GM23338 (cell line): ENCODE measurements around the gene CDKN1C. TPM values are rescaled to one million over a fixed set of nuclear protein-coding genes. Genes with fewer than 3 reads are reported as not detected.

Experiments used
- ATAC-seq: fragments of 200-7000 bp; cut with Tn5 transposase; 3 replicates; pipeline ENCODE4 v1.9.1; 2020
- DNase-seq: peaks from one replicate; pipeline ENCODE4 v3.0.0-alpha.2; 2015; ENCODE audit warnings: low spot score
- H2AFZ ChIP-seq: fragments of 200-600 bp; sonication (generic); 2 replicates; pipeline ENCODE4 v1.8.0; 2016; ENCODE audit warnings: antibody characterized with exemption, mild to moderate bottlenecking, moderate library complexity
- H3F3A ChIP-seq: fragments of 200-600 bp; sonication (generic); replicated peaks from 2 replicates; pipeline ENCODE4 v1.8.0; 2017; ENCODE audit warnings: antibody characterized with exemption, mixed run types, low read depth
- H3K27ac ChIP-seq: fragments of 200-600 bp; sonication (generic); 2 replicates; pipeline ENCODE4 v1.6.1; 2016; ENCODE audit warnings: low read depth
- H3K27me3 ChIP-seq: fragments of 200-600 bp; sonication (generic); 2 replicates; pipeline ENCODE4 v1.8.0; 2016; ENCODE audit warnings: mild to moderate bottlenecking, mixed run types, moderate library complexity; ENCODE audit not compliant: insufficient read depth
- H3K36me3 ChIP-seq: fragments of 200-600 bp; sonication (generic); 2 replicates; pipeline ENCODE4 v1.8.0; 2016; ENCODE audit warnings: mild to moderate bottlenecking; ENCODE audit not compliant: insufficient read depth
- H3K4me1 ChIP-seq: fragments of 200-600 bp; sonication (generic); 2 replicates; pipeline ENCODE4 v1.8.0; 2016; ENCODE audit warnings: mild to moderate bottlenecking, moderate library complexity; ENCODE audit not compliant: insufficient read depth
- H3K4me2 ChIP-seq: fragments of 200-600 bp; sonication (generic); 2 replicates; pipeline ENCODE4 v1.7.1; 2017; ENCODE audit warnings: mixed run types
- H3K4me3 ChIP-seq: fragments of 200-600 bp; sonication (generic); 2 replicates; pipeline ENCODE4 v1.6.1; 2016; ENCODE audit warnings: mixed run types
- H3K79me2 ChIP-seq: fragments of 200-600 bp; sonication (generic); replicated peaks from 2 replicates; pipeline ENCODE4 v1.8.0; 2017; ENCODE audit warnings: mild to moderate bottlenecking; ENCODE audit not compliant: insufficient read depth
- H3K9me2 ChIP-seq: fragments of 200-600 bp; sonication (generic); 2 replicates; pipeline ENCODE4 v1.8.0; 2017; ENCODE audit not compliant: insufficient read depth
- H4K20me1 ChIP-seq: fragments of 200-600 bp; sonication (generic); replicated peaks from 2 replicates; pipeline ENCODE4 v1.8.0; 2017; ENCODE audit warnings: mild to moderate bottlenecking; ENCODE audit not compliant: insufficient read depth
- H3K27ac Mint-ChIP-seq: 2 replicates; pipeline ENCODE4 v1.8.0; 2020; ENCODE audit warnings: inconsistent platforms, mild to moderate bottlenecking, moderate library complexity, mixed read lengths
- H3K27me3 Mint-ChIP-seq: 3 replicates; pipeline ENCODE4 v1.8.0; 2022; ENCODE audit warnings: low read depth, mild to moderate bottlenecking, moderate library complexity, mixed read lengths, inconsistent platforms; ENCODE audit not compliant: insufficient read depth, poor library complexity
- H3K36me3 Mint-ChIP-seq: 3 replicates; pipeline ENCODE4 v1.8.0; 2021; ENCODE audit warnings: low read depth, mild to moderate bottlenecking, inconsistent platforms, moderate library complexity, mixed read lengths
- H3K4me1 Mint-ChIP-seq: 3 replicates; pipeline ENCODE4 v1.8.0; 2020; ENCODE audit warnings: mild to moderate bottlenecking, inconsistent platforms, mixed read lengths
- H3K4me3 Mint-ChIP-seq: 3 replicates; pipeline ENCODE4 v1.8.0; 2021; ENCODE audit warnings: moderate library complexity, mild to moderate bottlenecking, inconsistent platforms, mixed read lengths
- H3K9me3 Mint-ChIP-seq: 3 replicates; pipeline ENCODE4 v1.8.0; 2020; ENCODE audit warnings: moderate library complexity, mild to moderate bottlenecking, inconsistent platforms, mixed read lengths
- CREB1 ChIP-seq: fragments of 250-450 bp; sonication (Bioruptor Pico); IDR thresholded peaks from 2 replicates; pipeline ENCODE4 v1.5.0; 2020; ENCODE audit warnings: low read depth, mild to moderate bottlenecking, moderate library complexity
- EZH2 ChIP-seq: fragments of 200-600 bp; sonication (generic); IDR thresholded peaks from one replicate; pipeline ENCODE4 v1.8.0; 2017; ENCODE audit warnings: antibody characterized with exemption, mild to moderate bottlenecking, low read depth; ENCODE audit not compliant: unreplicated experiment
- EZH2phosphoT487 ChIP-seq: fragments of 200-600 bp; sonication (generic); IDR thresholded peaks from one replicate; pipeline ENCODE4 v1.8.1; 2018; ENCODE audit warnings: antibody characterized with exemption; ENCODE audit not compliant: unreplicated experiment
- JUNB ChIP-seq: IDR thresholded peaks from one replicate; pipeline ENCODE4 v1.6.1; 2016; ENCODE audit warnings: antibody characterized with exemption; ENCODE audit not compliant: unreplicated experiment
- NANOG ChIP-seq: IDR thresholded peaks from 2 replicates; pipeline ENCODE4 v1.6.1; 2016; ENCODE audit warnings: antibody characterized with exemption, borderline replicate concordance
- POLR2AphosphoS5 ChIP-seq: IDR thresholded peaks from 2 replicates; pipeline ENCODE4 v1.6.1; 2016; ENCODE audit warnings: antibody characterized with exemption, low read depth
- STAT1 ChIP-seq: IDR thresholded peaks from one replicate; pipeline ENCODE4 v1.6.1; 2016; ENCODE audit warnings: antibody characterized with exemption; ENCODE audit not compliant: unreplicated experiment
- ZNF114 ChIP-seq: fragments of 250-450 bp; sonication (Bioruptor Pico); IDR thresholded peaks from 2 replicates; pipeline ENCODE4 v1.5.0; 2020; ENCODE audit warnings: mild to moderate bottlenecking, moderate library complexity
- ZNF331 ChIP-seq: fragments of 250-450 bp; sonication (Bioruptor Pico); IDR thresholded peaks from 2 replicates; pipeline ENCODE4 v1.5.0; 2020; ENCODE audit warnings: low read depth, mild to moderate bottlenecking, moderate library complexity
- polyA plus RNA-seq: library from polyadenylated mRNA; unstranded; fragments of >200 nt; fragmentation: Nextera tagmentation; extraction: Ambion mirVana; gene quantifications from 2 replicates; pipeline ENCODE4 v1.2.1, GENCODE V29; 2016
- total RNA-seq: library from RNA; depleted of rRNA; stranded (reverse); fragments of >200 nt; shearing (Covaris generic); gene quantifications from 2 replicates; pipeline ENCODE4 v1.2.3, GENCODE V29; 2014
- TF ChIP-seq, protein P1 (sequence below): IDR thresholded peaks from one replicate; pipeline ENCODE4 v1.6.1; 2018; ENCODE audit warnings: antibody characterized with exemption; ENCODE audit not compliant: unreplicated experiment
- TF ChIP-seq, protein P2 (sequence below): IDR thresholded peaks from 2 replicates; pipeline ENCODE4 v1.6.1; 2016; ENCODE audit warnings: antibody characterized with exemption
- TF ChIP-seq, protein P3 (sequence below): fragments of 250-450 bp; sonication (Bioruptor Pico); IDR thresholded peaks from 2 replicates; pipeline ENCODE4 v1.5.0; 2020; ENCODE audit warnings: mild to moderate bottlenecking, moderate library complexity
- TF ChIP-seq, protein P4 (sequence below), 2 experiments: fragments of 200-600 bp in 1 of 2; sonication (generic) in 1 of 2; conservative IDR thresholded peaks; 2 replicates each; pipeline versions ENCODE4 v1.5.1 to v1.6.1; 2016 to 2017; ENCODE audit warnings: antibody characterized with exemption in 2 of 2, low read depth in 2 of 2, mild to moderate bottlenecking in 2 of 2, moderate library complexity in 1 of 2

Gene CDKN1C
- total and polyA plus RNA-seq, 2 experiments from 2014 or later, result 19.3 to 23.5 TPM

DNA sequence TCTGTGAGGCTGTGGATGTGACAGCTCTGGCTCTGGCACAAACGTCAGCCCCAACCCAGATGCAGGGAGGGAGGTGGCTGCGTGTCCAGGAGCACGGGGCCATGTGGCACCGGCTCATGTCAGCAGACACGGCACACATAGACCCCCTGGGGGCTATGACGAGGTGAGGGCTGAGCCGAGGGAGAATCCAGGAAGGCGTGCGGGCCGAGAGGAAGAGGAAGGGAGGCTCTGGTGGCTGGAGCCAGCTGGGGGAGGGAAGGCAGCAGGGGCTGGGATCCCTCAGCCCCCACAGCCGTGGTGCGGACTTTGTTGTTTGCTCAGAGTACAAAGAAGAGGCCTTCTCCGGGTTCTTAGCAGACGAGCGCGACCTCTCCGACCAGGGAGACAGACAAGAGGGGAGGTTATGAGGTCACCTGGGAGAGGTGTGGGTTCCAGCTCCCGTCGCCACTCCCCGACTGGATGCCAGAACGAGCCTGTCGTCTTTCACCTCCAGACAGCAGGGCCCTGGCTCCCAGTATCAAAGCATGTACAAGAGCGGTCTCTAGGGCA is 46.1 kb downstream of the CDKN1C start:
- Histone ChIP-seq H3K9me2 (no peaks in the 10 kb centered on the region), H3F3A (no peaks in the 10 kb centered on the region), H3K4me1 (peaks cover 4% of the 10 kb centered on the region; the same call in 1 of the 2 replicates), H3K79me2 (no peaks in the 10 kb centered on the region), H3K27ac (no peak overlapping the region), H3K4me3 (no peak overlapping the region), H3K4me2 (no peak overlapping the region), H2AFZ (no peak overlapping the region), H3K36me3 (no peaks in the 10 kb centered on the region), H3K27me3 (peaks cover 5% of the 10 kb centered on the region), H4K20me1 (no peaks in the 10 kb centered on the region)
- no peak for DNase-seq
- H3K36me3 Mint-ChIP-seq, result no peaks in the 10 kb centered on the region
- H3K9me3 Mint-ChIP-seq, result no peaks in the 10 kb centered on the region; the same call in 2 of the 3 replicates
- TF ChIP-seq POLR2AphosphoS5 (no peak), JUNB (no peak), NANOG (no peak), EZH2phosphoT487 (no peak), EZH2 (no peak), ZNF114 (CRISPR knock-in tag) (no peak), STAT1 (no peak), ZNF331 (no peak), CREB1 (no peak)
- TF ChIP-seq, protein P1, sequence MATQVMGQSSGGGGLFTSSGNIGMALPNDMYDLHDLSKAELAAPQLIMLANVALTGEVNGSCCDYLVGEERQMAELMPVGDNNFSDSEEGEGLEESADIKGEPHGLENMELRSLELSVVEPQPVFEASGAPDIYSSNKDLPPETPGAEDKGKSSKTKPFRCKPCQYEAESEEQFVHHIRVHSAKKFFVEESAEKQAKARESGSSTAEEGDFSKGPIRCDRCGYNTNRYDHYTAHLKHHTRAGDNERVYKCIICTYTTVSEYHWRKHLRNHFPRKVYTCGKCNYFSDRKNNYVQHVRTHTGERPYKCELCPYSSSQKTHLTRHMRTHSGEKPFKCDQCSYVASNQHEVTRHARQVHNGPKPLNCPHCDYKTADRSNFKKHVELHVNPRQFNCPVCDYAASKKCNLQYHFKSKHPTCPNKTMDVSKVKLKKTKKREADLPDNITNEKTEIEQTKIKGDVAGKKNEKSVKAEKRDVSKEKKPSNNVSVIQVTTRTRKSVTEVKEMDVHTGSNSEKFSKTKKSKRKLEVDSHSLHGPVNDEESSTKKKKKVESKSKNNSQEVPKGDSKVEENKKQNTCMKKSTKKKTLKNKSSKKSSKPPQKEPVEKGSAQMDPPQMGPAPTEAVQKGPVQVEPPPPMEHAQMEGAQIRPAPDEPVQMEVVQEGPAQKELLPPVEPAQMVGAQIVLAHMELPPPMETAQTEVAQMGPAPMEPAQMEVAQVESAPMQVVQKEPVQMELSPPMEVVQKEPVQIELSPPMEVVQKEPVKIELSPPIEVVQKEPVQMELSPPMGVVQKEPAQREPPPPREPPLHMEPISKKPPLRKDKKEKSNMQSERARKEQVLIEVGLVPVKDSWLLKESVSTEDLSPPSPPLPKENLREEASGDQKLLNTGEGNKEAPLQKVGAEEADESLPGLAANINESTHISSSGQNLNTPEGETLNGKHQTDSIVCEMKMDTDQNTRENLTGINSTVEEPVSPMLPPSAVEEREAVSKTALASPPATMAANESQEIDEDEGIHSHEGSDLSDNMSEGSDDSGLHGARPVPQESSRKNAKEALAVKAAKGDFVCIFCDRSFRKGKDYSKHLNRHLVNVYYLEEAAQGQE, result no peak
- TF ChIP-seq, protein P2, sequence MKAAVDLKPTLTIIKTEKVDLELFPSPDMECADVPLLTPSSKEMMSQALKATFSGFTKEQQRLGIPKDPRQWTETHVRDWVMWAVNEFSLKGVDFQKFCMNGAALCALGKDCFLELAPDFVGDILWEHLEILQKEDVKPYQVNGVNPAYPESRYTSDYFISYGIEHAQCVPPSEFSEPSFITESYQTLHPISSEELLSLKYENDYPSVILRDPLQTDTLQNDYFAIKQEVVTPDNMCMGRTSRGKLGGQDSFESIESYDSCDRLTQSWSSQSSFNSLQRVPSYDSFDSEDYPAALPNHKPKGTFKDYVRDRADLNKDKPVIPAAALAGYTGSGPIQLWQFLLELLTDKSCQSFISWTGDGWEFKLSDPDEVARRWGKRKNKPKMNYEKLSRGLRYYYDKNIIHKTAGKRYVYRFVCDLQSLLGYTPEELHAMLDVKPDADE, result no peak
- TF ChIP-seq, protein P3, sequence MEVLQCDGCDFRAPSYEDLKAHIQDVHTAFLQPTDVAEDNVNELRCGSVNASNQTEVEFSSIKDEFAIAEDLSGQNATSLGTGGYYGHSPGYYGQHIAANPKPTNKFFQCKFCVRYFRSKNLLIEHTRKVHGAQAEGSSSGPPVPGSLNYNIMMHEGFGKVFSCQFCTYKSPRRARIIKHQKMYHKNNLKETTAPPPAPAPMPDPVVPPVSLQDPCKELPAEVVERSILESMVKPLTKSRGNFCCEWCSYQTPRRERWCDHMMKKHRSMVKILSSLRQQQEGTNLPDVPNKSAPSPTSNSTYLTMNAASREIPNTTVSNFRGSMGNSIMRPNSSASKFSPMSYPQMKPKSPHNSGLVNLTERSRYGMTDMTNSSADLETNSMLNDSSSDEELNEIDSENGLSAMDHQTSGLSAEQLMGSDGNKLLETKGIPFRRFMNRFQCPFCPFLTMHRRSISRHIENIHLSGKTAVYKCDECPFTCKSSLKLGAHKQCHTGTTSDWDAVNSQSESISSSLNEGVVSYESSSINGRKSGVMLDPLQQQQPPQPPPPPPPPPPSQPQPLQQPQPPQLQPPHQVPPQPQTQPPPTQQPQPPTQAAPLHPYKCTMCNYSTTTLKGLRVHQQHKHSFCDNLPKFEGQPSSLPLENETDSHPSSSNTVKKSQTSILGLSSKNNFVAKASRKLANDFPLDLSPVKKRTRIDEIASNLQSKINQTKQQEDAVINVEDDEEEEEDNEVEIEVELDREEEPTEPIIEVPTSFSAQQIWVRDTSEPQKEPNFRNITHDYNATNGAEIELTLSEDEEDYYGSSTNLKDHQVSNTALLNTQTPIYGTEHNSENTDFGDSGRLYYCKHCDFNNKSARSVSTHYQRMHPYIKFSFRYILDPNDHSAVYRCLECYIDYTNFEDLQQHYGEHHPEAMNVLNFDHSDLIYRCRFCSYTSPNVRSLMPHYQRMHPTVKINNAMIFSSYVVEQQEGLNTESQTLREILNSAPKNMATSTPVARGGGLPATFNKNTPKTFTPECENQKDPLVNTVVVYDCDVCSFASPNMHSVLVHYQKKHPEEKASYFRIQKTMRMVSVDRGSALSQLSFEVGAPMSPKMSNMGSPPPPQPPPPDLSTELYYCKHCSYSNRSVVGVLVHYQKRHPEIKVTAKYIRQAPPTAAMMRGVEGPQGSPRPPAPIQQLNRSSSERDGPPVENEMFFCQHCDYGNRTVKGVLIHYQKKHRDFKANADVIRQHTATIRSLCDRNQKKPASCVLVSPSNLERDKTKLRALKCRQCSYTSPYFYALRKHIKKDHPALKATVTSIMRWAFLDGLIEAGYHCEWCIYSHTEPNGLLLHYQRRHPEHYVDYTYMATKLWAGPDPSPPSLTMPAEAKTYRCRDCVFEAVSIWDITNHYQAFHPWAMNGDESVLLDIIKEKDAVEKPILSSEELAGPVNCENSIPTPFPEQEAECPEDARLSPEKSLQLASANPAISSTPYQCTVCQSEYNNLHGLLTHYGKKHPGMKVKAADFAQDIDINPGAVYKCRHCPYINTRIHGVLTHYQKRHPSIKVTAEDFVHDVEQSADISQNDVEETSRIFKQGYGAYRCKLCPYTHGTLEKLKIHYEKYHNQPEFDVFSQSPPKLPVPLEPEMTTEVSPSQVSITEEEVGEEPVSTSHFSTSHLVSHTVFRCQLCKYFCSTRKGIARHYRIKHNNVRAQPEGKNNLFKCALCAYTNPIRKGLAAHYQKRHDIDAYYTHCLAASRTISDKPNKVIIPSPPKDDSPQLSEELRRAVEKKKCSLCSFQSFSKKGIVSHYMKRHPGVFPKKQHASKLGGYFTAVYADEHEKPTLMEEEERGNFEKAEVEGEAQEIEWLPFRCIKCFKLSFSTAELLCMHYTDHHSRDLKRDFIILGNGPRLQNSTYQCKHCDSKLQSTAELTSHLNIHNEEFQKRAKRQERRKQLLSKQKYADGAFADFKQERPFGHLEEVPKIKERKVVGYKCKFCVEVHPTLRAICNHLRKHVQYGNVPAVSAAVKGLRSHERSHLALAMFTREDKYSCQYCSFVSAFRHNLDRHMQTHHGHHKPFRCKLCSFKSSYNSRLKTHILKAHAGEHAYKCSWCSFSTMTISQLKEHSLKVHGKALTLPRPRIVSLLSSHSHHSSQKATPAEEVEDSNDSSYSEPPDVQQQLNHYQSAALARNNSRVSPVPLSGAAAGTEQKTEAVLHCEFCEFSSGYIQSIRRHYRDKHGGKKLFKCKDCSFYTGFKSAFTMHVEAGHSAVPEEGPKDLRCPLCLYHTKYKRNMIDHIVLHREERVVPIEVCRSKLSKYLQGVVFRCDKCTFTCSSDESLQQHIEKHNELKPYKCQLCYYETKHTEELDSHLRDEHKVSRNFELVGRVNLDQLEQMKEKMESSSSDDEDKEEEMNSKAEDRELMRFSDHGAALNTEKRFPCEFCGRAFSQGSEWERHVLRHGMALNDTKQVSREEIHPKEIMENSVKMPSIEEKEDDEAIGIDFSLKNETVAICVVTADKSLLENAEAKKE (CRISPR knock-in tag), result no peak
- TF ChIP-seq, protein P4, sequence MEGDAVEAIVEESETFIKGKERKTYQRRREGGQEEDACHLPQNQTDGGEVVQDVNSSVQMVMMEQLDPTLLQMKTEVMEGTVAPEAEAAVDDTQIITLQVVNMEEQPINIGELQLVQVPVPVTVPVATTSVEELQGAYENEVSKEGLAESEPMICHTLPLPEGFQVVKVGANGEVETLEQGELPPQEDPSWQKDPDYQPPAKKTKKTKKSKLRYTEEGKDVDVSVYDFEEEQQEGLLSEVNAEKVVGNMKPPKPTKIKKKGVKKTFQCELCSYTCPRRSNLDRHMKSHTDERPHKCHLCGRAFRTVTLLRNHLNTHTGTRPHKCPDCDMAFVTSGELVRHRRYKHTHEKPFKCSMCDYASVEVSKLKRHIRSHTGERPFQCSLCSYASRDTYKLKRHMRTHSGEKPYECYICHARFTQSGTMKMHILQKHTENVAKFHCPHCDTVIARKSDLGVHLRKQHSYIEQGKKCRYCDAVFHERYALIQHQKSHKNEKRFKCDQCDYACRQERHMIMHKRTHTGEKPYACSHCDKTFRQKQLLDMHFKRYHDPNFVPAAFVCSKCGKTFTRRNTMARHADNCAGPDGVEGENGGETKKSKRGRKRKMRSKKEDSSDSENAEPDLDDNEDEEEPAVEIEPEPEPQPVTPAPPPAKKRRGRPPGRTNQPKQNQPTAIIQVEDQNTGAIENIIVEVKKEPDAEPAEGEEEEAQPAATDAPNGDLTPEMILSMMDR (conservative IDR thresholded peaks at IDR 0.05; ENCODE audit: low read depth in 2 of 2), result no peak
- ATAC-seq, result no peak
- peaks cover 34% of the 10 kb centered on the region for H3K27me3 Mint-ChIP-seq
- no peak overlapping the region for H3K4me3 Mint-ChIP-seq
- peaks cover 32% of the 10 kb centered on the region for H3K4me1 Mint-ChIP-seq
- H3K27ac Mint-ChIP-seq, result no peak overlapping the region
